ENCODE measurements around the gene LRRC34.

DNA sequence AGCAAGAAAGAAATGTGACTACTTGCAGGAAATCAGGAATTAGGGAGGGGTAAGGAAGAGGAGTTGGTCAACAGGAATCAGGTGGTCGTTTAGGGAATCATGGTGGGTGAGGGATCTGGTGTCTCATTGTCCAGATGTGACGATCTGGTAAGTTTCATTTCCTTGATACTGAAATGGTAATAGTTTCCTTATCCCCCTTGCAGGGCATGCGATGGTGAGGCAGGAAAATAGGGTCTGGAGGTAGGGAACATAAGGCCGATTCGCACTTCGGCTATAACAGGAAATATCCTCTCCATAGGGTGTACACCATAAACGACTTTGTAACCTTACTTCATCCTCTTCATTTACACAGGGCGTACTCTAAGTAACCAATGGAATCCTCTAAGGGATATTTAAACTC lies 574 bp upstream of the LRRC34 start:
- TF ChIP-seq POLR2A (IDR thresholded peaks at IDR 0.05; ENCODE audit: low read length) = no peak
- no peak for TF ChIP-seq GATA1 (IDR thresholded peaks at IDR 0.05; ENCODE audit: low read depth, low read length)
